Epithelial cell of prostate (primary cell): ENCODE results near the gene SERHL2.
"Not testable (repeated sequence)": the region's sequence is repeated elsewhere in the genome, so short reads cannot be mapped to it uniquely, and the experiment has no call there.

Experiments used
- DNase-seq: peaks from one replicate; pipeline ENCODE4 v3.0.0-alpha.2; 2011; ENCODE audit warnings: low read depth, low spot score
- H3K27ac ChIP-seq: fragments of 450-650 bp; 2 replicates; pipeline ENCODE4 v1.5.1; 2017; ENCODE audit warnings: mild to moderate bottlenecking

Gene SERHL2

GRCh38 chr22:42570580-42570979, 16.8 kb downstream of the SERHL2 start:
- DNase-seq, H3K27ac ChIP-seq: not testable (repeated sequence)

- DNase-seq, H3K27ac ChIP-seq: not testable (repeated sequence)
These were observed 17.3 kb downstream of the SERHL2 start for GRCh38 chr22:42571068-42571467.

- not testable (repeated sequence) for DNase-seq, H3K27ac ChIP-seq
These were observed 20.3 kb downstream of the SERHL2 start for GRCh38 chr22:42574046-42574445.

DNA sequence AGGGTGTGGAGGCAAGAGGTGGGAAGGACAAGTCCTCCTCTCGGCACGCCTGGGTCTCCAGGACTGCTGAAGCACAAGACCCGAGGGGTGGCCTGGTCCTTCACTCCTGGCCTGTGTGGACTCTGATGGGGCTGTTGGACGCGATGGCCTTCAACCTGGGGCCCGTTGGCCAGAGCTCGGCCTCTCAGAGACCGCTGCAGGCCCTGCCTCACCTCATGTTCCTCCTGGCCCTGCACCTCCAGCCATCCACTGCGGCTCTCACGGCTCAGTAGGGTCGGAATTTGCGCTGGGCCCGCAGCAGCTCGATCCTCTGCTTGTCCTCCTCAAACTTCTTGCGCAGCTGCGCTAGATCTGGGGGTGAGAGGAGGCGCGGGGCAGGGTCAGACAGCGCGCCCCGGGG, 20.7 kb downstream of the SERHL2 start:
- not testable (repeated sequence) for H3K27ac ChIP-seq, DNase-seq

- not testable (repeated sequence) for H3K27ac ChIP-seq, DNase-seq
These were observed 22.3 kb downstream of the SERHL2 start for GRCh38 chr22:42575996-42576574.

DNA sequence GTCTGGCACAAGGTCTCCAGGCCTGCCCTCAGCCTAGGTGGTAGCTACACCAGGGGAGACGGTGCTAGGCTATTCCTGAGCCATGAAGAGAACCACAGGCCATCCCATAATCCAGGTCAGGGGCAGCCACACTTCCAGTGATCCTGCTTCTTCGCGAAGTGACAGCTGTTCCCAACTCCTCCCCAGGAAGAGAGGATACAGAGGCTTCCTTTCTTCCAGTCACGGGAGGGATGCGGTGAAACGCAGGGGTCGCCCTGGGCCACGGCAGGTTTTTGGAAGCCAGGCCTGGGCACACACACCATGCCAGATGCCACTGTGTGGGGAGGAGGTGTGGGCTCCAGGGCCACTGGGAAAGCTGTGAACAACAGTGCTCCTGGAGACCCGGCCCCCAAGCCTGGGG, 23.4 kb downstream of the SERHL2 start:
- H3K27ac ChIP-seq = not testable (repeated sequence)

GRCh38 chr22:42577623-42578240, 24.0 kb downstream of the SERHL2 start:
- no peak overlapping the region for H3K27ac ChIP-seq
- no peak for DNase-seq

More for the DNA sequence above, 23.4 kb downstream of the SERHL2 start:
- DNase-seq = not testable (repeated sequence)

DNA sequence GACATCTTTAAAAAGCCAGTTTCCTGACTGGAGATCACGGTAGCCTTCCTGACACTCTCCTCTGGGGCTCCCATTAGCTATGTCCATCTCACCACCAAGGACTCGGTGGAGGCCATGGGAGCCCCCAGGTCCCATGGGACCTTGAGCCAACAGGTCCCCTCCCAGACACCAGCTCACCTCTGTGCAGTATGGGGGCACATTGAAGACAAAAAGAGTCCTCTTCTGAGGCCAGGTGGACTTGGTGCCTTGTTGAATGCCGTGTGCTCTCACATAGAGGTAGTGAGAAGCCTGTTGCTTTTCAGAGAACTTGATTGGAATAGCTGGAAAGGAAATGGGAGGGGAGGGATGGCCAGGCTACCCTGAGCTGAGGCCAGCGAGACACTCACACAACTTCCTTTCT, 26.3 kb downstream of the SERHL2 start:
- H3K27ac ChIP-seq, DNase-seq: not testable (repeated sequence)

DNA sequence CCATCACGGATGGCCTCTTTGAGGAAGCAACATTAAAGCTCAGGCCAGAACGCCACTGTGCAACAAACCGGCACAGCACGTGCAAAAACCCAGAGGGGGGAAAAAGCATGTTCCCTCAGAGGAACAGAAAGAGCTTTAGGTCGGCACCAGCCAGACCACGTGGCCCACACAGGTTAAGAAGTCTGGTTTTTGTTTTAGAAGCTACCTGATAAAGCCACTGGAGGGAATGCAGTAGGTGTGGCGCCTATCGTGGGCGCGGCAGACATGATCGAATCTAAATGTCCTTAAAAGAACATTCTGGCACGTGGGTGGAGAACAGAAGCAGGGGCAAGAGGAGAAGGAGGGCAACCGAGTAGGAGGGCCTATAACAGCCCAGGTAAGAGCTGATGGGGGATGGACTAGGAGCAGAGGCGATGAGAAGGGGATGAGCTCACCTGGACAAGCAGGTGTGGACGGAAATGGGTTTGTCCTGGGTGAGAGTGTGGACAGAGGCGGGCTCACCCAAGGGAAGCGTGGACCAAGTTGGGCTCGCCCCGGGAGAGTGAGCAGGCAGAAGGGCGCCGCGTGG, 27.5 kb downstream of the SERHL2 start:
- H3K27ac ChIP-seq = peak overlapping the region; percentile 66

GRCh38 chr22:42581762-42582716, 28.3 kb downstream of the SERHL2 start:
- H3K27ac ChIP-seq = peak overlapping the region; percentile 66
- no peak for DNase-seq

More for the DNA sequence above, 27.5 kb downstream of the SERHL2 start:
- DNase-seq = not testable (repeated sequence)

- DNase-seq = no peak
These were observed 29.2 kb downstream of the SERHL2 start for GRCh38 chr22:42582987-42583386.

DNA sequence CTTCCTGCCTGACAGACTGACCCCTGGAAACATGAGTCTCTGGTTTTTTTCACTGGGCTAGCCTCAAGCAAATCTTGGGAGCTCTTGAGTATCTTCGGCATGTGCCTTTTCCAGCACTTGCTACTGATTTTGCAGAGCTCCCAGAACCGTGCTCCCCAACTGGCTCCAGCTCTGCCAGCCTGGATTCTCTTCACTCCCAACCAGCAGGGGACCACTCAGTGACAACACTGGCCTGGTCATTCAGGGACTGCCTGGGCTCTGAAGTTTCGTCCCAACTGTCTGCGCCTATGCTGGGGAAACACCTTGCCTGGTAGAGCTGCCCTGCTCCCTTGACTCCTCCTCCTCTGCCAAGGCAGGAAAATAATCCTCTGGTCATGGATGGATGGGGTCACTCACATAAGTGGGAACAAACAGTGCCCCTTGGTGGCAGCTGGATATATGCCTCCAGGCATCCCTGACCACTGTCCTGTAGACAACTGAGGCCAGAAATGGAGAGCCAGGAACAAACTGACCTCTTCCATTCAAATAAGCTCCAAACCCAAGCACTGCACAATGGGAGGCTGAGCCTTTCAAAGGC, 30.7 kb downstream of the SERHL2 start:
- no peak overlapping the region for H3K27ac ChIP-seq
- DNase-seq = no peak

More at GRCh38 chr22:42582987-42583386, 29.2 kb downstream of the SERHL2 start:
- no peak overlapping the region for H3K27ac ChIP-seq

- no peak overlapping the region for H3K27ac ChIP-seq
- DNase-seq = no peak
These were observed 31.3 kb downstream of the SERHL2 start for GRCh38 chr22:42585096-42585495.

DNA sequence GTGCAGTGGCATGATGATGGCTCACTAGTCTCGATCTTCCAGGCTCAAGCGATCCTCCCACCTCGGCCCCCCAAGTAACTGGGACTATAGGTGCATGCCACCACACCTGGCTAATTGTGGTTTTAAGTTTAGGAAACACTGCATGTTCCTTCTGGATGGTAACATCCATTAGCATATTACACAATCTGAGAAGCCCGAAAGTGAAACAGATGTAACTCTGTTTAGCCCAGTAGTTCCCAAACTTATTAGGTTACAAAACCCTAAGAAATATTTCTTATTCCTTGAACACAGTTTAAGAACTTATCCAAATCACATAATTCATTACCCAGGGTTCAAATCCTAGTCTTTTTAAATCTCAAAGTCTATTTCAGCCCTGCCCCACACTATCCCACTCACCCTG, 32.6 kb downstream of the SERHL2 start:
- no peak for DNase-seq
- H3K27ac ChIP-seq = no peak overlapping the region

GRCh38 chr22:42587588-42588175, 33.9 kb downstream of the SERHL2 start:
- H3K27ac ChIP-seq = no peak overlapping the region
- no peak for DNase-seq

DNA sequence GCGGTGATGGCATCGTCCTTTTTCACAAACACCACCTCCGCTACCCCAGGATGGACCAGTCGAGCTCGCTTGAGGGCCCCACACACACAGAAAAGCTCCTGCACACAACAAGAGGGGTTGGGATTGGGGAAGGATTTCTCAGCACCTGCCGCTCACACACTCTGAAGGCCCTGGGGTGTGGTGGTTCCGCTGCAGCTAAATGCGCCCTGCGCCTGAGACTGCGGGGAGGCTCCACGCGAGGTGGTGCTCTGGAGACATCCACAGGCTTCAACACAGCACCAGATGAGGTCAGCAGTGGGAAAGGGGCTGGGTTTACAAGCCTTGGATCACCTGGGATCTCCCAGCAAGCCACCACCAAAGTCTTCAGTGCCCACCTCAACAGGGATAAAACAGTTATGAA, 38.2 kb downstream of the SERHL2 start:
- H3K27ac ChIP-seq = no peak overlapping the region
- no peak for DNase-seq

DNA sequence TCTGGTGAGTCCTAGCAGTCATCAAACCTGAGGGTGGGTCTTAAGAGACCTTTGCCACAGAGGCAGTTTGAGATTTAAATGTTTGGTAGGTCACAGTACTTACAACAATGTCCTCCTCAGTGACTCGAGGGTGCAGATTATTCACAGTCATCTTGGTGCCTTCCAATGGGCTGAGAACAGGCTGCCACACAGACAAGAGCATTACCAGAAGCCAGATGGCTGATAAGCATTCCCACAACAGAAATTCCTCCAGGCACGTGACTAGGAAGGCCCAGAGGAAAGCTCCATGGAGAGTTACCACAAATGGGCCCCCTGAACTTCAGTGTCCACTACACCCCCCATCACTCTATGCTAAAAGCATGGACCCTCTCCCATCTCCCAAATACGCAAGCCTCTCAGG, 41.7 kb downstream of the SERHL2 start:
- no peak for DNase-seq
- no peak overlapping the region for H3K27ac ChIP-seq

DNA sequence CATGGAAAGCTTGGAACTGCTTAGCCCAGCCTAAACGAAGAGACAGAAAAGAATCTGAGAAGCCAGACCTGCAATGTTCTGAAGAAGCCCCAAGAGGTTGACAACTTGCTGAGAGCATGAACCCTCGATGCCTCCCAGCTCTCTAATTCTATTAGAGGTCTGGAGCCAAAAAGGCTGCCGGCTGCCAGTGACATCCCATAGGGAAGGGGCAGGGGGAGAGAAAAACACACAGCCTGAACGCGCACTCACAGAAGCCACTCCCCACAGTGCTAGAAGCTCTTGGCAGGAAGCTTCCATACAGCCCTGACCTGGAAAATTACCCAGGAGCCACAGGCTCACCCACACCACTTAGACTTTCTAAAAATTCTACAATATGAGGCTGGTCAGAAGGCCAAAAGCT, 42.6 kb downstream of the SERHL2 start:
- no peak for DNase-seq
- no peak overlapping the region for H3K27ac ChIP-seq

DNA sequence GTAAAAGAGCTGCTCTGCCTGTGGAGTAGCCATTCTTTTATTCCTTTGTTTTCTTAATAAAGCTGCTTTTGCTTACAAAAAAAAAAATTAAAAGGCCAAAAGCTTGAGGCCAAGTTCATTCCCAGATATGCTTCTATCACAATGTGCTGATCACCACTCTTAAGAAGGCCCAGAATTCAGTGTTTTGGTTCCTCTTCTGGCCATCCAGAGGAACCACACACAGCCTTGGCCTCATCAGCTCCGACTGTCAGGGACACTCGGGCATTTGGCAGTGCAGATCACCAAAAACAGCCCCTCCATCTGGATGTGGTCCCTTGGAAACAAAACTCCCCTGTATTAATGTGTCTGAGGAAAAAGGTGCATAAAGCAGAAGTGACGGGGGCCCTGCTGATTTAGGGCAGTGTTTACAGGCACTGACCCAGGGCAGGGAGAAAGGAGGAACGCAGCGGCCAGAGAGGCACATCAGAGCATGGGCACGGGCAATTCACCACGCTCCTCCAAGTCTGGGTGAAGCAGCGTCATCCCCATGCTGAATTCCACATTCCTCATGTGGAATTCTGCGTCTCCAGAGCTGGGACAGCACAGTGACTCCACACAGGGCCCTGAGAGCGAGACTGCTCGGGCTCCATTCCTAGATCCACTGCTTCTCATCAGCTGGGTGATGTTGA, 43.2 kb downstream of the SERHL2 start:
- H3K27ac ChIP-seq = no peak overlapping the region
- DNase-seq = no peak
